Right ventricle myocardium inferior (tissue), 1 donor: ENCODE measurements around the gene MAPT. TPM values are rescaled to one million over a fixed set of nuclear protein-coding genes. Genes with fewer than 3 reads are reported as not detected.
"Not testable (repeated sequence)": the region's sequence is repeated elsewhere in the genome, so short reads cannot be mapped to it uniquely, and the experiment has no call there.

Source experiments
- ATAC-seq: fragments of 200-7000 bp; cut with Tn5 transposase; one replicate; pipeline ENCODE4 v1.9.1; 2020; ENCODE audit warnings: mild to moderate bottlenecking, moderate library complexity
- DNase-seq: peaks from one replicate; pipeline ENCODE4 v3.0.0; 2021; ENCODE audit errors: missing footprints
- intact Hi-C: fragments of 100-400 bp; cut with DNase I; formaldehyde crosslinking; loops from one replicate; pipeline ENCODE4 v1.11.0; 2022
- total RNA-seq: library from RNA; stranded (reverse); fragmentation: NEBNext Ultra II Directional; extraction: Animal tissue kit (Norgen Biotek cat#: 25700); gene quantifications from one replicate; pipeline ENCODE4 v1.2.1, GENCODE V29; 2021
- donor health status: DM: no; HTN: yes; CAD: no; lungs with severe emphysema.

The MAPT gene
- total RNA-seq, 1 donor from 2014 or later: 39.3 TPM

GRCh38 chr17:45993962-45994627 lies 99.7 kb downstream of the MAPT start:
- intact Hi-C loops: no loop called here
- no peak for ATAC-seq
- DNase-seq: no peak

- intact Hi-C loops: no loop called here
- no peak for DNase-seq
- no peak for ATAC-seq
These were observed 100.6 kb downstream of the MAPT start for GRCh38 chr17:45994987-45995386.

GRCh38 chr17:45995627-45996270 lies 101.4 kb downstream of the MAPT start:
- intact Hi-C loops: no loop called here
- DNase-seq (no peak), ATAC-seq (no peak)

- ATAC-seq: no peak
- DNase-seq: no peak
- intact Hi-C loops: no loop called here
These were observed 102.1 kb downstream of the MAPT start for GRCh38 chr17:45996282-45996937.

GRCh38 chr17:45997166-45997565 lies 102.8 kb downstream of the MAPT start:
- intact Hi-C loops: no loop called here
- DNase-seq (no peak), ATAC-seq (no peak)

GRCh38 chr17:45997624-45998023 lies 103.3 kb downstream of the MAPT start:
- no peak for DNase-seq
- ATAC-seq: no peak
- intact Hi-C loops: no loop called here

- no peak for ATAC-seq
- intact Hi-C loops: no loop called here
- no peak for DNase-seq
These were observed 104.9 kb downstream of the MAPT start, which contains the start of gene STH for GRCh38 chr17:45998987-45999899. Gene STH (plus strand): TSS chr17:45999250. CDS start chr17:45999280, 30 bp downstream.

GRCh38 chr17:45999900-46000290 lies 105.5 kb downstream of the MAPT start:
- DNase-seq (no peak), ATAC-seq (no peak)
- intact Hi-C loops: loop anchor here (5.0 to 10.0 kb wide), 2 partner anchors 42 to 285 kb away; no protein-coding TSS in a partner anchor

GRCh38 chr17:46000292-46000691 lies 105.9 kb downstream of the MAPT start:
- no peak for ATAC-seq
- intact Hi-C loops: loop anchor here (5.0 to 10.0 kb wide), 2 partner anchors 42 to 285 kb away; no protein-coding TSS in a partner anchor
- no peak for DNase-seq

GRCh38 chr17:46000757-46001156 lies 106.4 kb downstream of the MAPT start:
- ATAC-seq (no peak), DNase-seq (no peak)
- intact Hi-C loops: loop anchor here (5.0 to 10.0 kb wide), 2 partner anchors 42 to 284 kb away; no protein-coding TSS in a partner anchor

GRCh38 chr17:46001390-46002310 lies 107.3 kb downstream of the MAPT start:
- DNase-seq (no peak), ATAC-seq (peak; percentile 19)
- intact Hi-C loops: loop anchor here (2.0 to 10.0 kb wide), 3 partner anchors 41 to 283 kb away; no protein-coding TSS in a partner anchor

GRCh38 chr17:46002311-46002972 lies 108.1 kb downstream of the MAPT start:
- DNase-seq (peak; percentile 85), ATAC-seq (peak; percentile 81)
- intact Hi-C loops: loop anchor here (2.0 to 10.0 kb wide), 3 partner anchors 40 to 282 kb away; no protein-coding TSS in a partner anchor

GRCh38 chr17:46002973-46003316 lies 108.6 kb downstream of the MAPT start:
- DNase-seq: no peak
- no peak for ATAC-seq
- intact Hi-C loops: loop anchor here (2.0 to 10.0 kb wide), 3 partner anchors 39 to 282 kb away; no protein-coding TSS in a partner anchor

- ATAC-seq (peak; percentile 39), DNase-seq (no peak)
- intact Hi-C loops: loop anchor here (2.0 to 10.0 kb wide), 3 partner anchors 38 to 281 kb away; no protein-coding TSS in a partner anchor
These were observed 109.8 kb downstream of the MAPT start for GRCh38 chr17:46003907-46004748.

GRCh38 chr17:46006082-46006481 lies 111.7 kb downstream of the MAPT start:
- intact Hi-C loops: loop anchor here (10.0 kb wide), 1 partner anchor 279 kb away; no protein-coding TSS in a partner anchor
- ATAC-seq, DNase-seq: not testable (repeated sequence)

GRCh38 chr17:46007461-46007965 lies 113.2 kb downstream of the MAPT start:
- intact Hi-C loops: loop anchor here (10.0 kb wide), 1 partner anchor 277 kb away; no protein-coding TSS in a partner anchor
- no peak for ATAC-seq

More at GRCh38 chr17:46007461-46007965, 113.2 kb downstream of the MAPT start:
- DNase-seq: no peak
